Raji (cell line): ENCODE measurements around the gene HIVEP2.

ENCODE experiments used
- POLR2A ChIP-seq: IDR thresholded peaks from 2 replicates; pipeline ENCODE4 v1.6.1; 2011; ENCODE audit warnings: low read depth, low read length, control low read depth; ENCODE audit not compliant: insufficient read depth

Gene HIVEP2

GRCh38 chr6:142887517-142887916 is 57.5 kb downstream of the HIVEP2 start:
- no peak for TF ChIP-seq POLR2A

GRCh38 chr6:142886431-142887170 is 58.4 kb downstream of the HIVEP2 start:
- no peak for TF ChIP-seq POLR2A

GRCh38 chr6:142885182-142885867 is 59.7 kb downstream of the HIVEP2 start:
- TF ChIP-seq POLR2A, result no peak

- no peak for TF ChIP-seq POLR2A
These were observed 60.6 kb downstream of the HIVEP2 start for GRCh38 chr6:142884214-142885035.

- no peak for TF ChIP-seq POLR2A
These were observed 62.0 kb downstream of the HIVEP2 start for GRCh38 chr6:142883011-142883410.

GRCh38 chr6:142881761-142882160 is 63.2 kb downstream of the HIVEP2 start:
- TF ChIP-seq POLR2A, result no peak

- TF ChIP-seq POLR2A, result no peak
These were observed 63.7 kb downstream of the HIVEP2 start for GRCh38 chr6:142881290-142881689.

GRCh38 chr6:142880201-142880600 is 64.8 kb downstream of the HIVEP2 start:
- no peak for TF ChIP-seq POLR2A

GRCh38 chr6:142879527-142879926 is 65.4 kb downstream of the HIVEP2 start:
- no peak for TF ChIP-seq POLR2A

- no peak for TF ChIP-seq POLR2A
These were observed 65.9 kb downstream of the HIVEP2 start for GRCh38 chr6:142879076-142879475.

GRCh38 chr6:142878407-142878806 is 66.6 kb downstream of the HIVEP2 start:
- TF ChIP-seq POLR2A, result no peak

GRCh38 chr6:142874676-142875075 is 70.3 kb downstream of the HIVEP2 start:
- no peak for TF ChIP-seq POLR2A

- TF ChIP-seq POLR2A, result no peak
These were observed 72.6 kb downstream of the HIVEP2 start for GRCh38 chr6:142872376-142872775.

- no peak for TF ChIP-seq POLR2A
These were observed 73.1 kb downstream of the HIVEP2 start for GRCh38 chr6:142871910-142872331.

GRCh38 chr6:142870787-142871415 is 74.1 kb downstream of the HIVEP2 start:
- TF ChIP-seq POLR2A, result no peak

- no peak for TF ChIP-seq POLR2A
These were observed 76.1 kb downstream of the HIVEP2 start for GRCh38 chr6:142868917-142869316.
